B cell (primary cell): ENCODE measurements around the gene SLC10A2.

Source experiments
- CTCF ChIP-seq: fragments of 200-600 bp; IDR thresholded peaks from one replicate; pipeline ENCODE4 v1.8.0; 2022; ENCODE audit warnings: antibody characterized with exemption, mild to moderate bottlenecking
- EZH2 ChIP-seq: IDR thresholded peaks from 2 replicates; pipeline ENCODE4 v1.6.1; 2012; ENCODE audit warnings: borderline replicate concordance, low read depth, mild to moderate bottlenecking, moderate library complexity, low read length; ENCODE audit not compliant: insufficient read depth, poor library complexity, severe bottlenecking

GRCh38 chr13:103031332-103031873 lies 34.8 kb downstream of the SLC10A2 start:
- TF ChIP-seq EZH2 (no peak), CTCF (no peak)
